Activated T-cell treated with anti-CD3 and anti-CD28 coated beads, Interleukin-2, amount 50 U/mL, for 72 hours (primary cell): ENCODE data around the gene SART1. TPM values are rescaled to one million over a fixed set of nuclear protein-coding genes. Genes with fewer than 3 reads are reported as not detected.
"Not testable (repeated sequence)": the region's sequence is repeated elsewhere in the genome, so short reads cannot be mapped to it uniquely, and the experiment has no call there.

ENCODE experiments used
- ATAC-seq, 2 donors: fragments of 150-1000 bp; cut with Tn5 transposase; replicated peaks in 1 of 2; 2 replicates each; pipeline ENCODE4 v1.10.0; 2021; ENCODE audit warnings: moderate library complexity in 2 of 2, mild to moderate bottlenecking in 1 of 2
- DNase-seq, 2 donors: peaks; one replicate each; pipeline ENCODE4 v3.0.0; 2021 to 2022; ENCODE audit warnings: mixed read lengths in 1 of 2
- H3K27ac Mint-ChIP-seq: one replicate; pipeline ENCODE4 v1.8.0; 2022; ENCODE audit warnings: mild to moderate bottlenecking, moderate library complexity, mixed read lengths
- H3K27me3 Mint-ChIP-seq: one replicate; pipeline ENCODE4 v1.8.0; 2022; ENCODE audit warnings: low read depth, mixed read lengths
- H3K36me3 Mint-ChIP-seq, 2 donors: one replicate each; pipeline ENCODE4 v1.8.0; 2022; ENCODE audit warnings: mixed read lengths in 2 of 2, mild to moderate bottlenecking in 1 of 2; ENCODE audit not compliant: insufficient read depth in 2 of 2
- H3K4me1 Mint-ChIP-seq: one replicate; pipeline ENCODE4 v1.8.0; 2022; ENCODE audit warnings: low read depth, mixed read lengths
- H3K4me3 Mint-ChIP-seq, 2 donors: one replicate each; pipeline ENCODE4 v1.8.0; 2022; ENCODE audit warnings: mild to moderate bottlenecking in 2 of 2, mixed read lengths in 2 of 2, moderate library complexity in 2 of 2
- H3K9me3 Mint-ChIP-seq, 2 donors: one replicate each; pipeline ENCODE4 v1.8.0; 2022; ENCODE audit warnings: mixed read lengths in 2 of 2
- total RNA-seq, 2 donors: library from RNA; stranded (reverse); gene quantifications; one replicate each; pipeline ENCODE4 v1.2.3, GENCODE V29; 2022

The SART1 gene
- total RNA-seq, 2 donors from 2014 or later, result 63.2 to 75.9 TPM

DNA sequence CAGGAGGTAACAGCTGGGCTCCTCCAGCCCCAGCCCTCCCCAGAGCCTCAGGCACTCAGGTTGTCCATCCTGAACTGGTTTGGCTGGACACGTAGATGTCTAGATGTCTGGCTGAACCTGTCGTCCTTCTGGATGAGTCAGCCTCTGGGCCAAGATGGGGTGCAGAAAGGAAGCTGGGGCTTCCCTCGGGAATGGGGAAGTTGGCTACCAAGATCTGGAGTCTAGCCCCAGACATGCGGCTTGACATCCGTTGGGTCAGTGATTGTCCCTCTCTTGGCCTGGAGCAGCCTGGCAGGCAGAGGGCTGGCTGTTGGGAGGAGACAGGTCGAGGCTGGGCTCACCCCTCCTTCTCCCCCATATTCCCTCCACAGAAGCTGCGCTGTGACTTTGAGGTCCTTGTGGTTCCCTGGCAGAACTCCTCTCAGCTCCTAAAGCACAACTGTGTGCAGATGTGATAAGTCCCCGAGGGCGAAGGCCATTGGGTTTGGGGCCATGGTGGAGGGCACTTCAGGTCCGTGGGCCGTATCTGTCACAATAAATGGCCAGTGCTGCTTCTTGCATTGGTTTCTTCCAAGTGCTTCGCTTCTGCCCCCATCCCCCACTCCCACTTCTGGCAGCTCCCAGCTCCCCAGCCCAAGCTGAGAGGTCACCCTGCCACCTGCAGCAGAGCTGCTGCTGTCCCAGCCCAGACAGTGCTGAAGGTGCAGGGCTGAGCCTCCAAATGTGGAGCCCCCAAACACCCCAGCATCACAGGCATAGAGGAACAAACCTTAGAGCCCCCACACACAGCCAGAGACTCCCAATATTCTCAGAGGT is 51.6 kb downstream of the SART1 start:
- no peak for ATAC-seq
- H3K4me1 Mint-ChIP-seq, result peaks cover 7% of the 10 kb centered on the region
- no peak overlapping the region for H3K4me3 Mint-ChIP-seq
- DNase-seq, result no peak
- H3K36me3 Mint-ChIP-seq, result no peaks in the 10 kb centered on the region
- H3K27ac Mint-ChIP-seq, result no peak overlapping the region
- no peaks in the 10 kb centered on the region for H3K9me3 Mint-ChIP-seq
- peaks cover 21% of the 10 kb centered on the region for H3K27me3 Mint-ChIP-seq

DNA sequence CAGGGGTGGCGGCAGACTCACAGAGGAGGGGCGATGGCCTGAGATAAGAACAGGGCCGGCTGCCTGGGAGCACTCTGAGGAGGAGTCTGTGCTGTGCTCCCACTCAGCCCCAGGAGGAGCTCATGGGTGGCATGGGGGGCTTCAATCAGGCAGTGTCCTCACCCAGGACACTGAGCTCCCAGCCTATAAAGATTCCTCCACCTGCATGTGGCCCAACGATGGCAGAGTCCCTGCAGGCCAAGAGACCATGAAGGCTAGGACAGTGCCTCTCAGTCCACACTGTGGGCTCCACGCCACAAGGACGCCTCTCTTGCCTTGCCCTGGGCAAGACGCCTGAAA is 52.2 kb downstream of the SART1 start:
- H3K9me3 Mint-ChIP-seq, result no peaks in the 10 kb centered on the region

DNA sequence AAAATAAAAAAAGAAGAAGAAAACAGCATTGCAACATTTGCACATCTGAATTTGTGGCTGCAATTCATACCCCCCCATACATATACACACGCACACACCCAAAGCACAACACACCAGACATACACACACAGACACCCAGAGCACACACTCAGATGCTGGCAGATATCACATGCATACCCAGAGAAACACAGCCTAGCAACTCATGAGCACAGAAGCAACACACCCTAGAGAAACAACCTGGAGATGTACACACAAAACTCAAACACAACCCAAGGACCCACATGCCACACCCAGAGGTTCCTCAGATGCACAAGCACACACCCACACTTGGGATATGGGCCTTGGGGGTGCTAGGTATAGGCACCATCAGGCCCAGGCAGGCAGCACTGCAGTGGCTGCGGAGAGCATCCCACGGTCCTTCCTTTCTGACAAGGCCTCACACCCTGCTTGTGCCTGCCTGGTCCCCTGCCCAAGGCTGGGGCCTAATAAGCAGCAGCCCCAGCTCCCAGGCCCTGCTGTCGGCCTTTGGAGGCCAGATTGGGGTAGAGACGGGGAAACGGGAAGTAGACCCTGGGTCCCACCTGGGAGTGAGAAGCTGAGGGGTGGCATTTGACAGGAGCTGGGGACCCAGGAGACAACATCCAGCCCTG is 53.4 kb downstream of the SART1 start:
- Mint-ChIP-seq H3K27ac (no peak overlapping the region), H3K27me3 (peaks cover 21% of the 10 kb centered on the region), H3K4me1 (peaks cover 7% of the 10 kb centered on the region), H3K4me3 (no peak overlapping the region), H3K36me3 (no peaks in the 10 kb centered on the region), H3K9me3 (no peaks in the 10 kb centered on the region)
- no peak for ATAC-seq
- no peak for DNase-seq

More for the DNA sequence above, 52.2 kb downstream of the SART1 start:
- H3K4me3 Mint-ChIP-seq, result no peak overlapping the region
- no peaks in the 10 kb centered on the region for H3K36me3 Mint-ChIP-seq
- H3K27me3 Mint-ChIP-seq, result peaks cover 21% of the 10 kb centered on the region
- H3K27ac Mint-ChIP-seq, result no peak overlapping the region
- peaks cover 7% of the 10 kb centered on the region for H3K4me1 Mint-ChIP-seq
- ATAC-seq, result no peak
- no peak for DNase-seq

DNA sequence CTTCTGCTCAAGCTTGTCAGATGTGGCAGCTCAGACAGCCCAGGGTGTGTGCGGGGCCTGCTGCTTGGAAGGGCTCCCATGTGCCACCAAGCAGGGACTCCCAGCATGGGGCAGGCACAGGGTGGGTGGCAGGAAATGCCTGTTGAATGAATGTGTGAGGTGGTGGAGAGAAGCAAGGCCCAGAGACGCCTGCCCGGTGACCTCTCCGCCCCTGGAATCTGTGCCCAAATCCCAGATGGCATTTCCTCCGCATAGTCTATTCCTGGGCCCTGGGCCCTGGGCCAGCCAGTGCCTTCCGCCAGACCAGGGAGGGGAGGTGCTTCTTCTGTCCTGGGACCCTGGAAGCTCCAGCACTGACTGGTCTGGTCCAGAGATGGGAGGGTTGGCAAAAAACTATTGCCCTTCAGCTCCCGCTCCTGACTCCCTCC is 53.9 kb downstream of the SART1 start:
- Mint-ChIP-seq H3K27ac (no peak overlapping the region), H3K27me3 (peaks cover 17% of the 10 kb centered on the region), H3K4me1 (peaks cover 7% of the 10 kb centered on the region), H3K9me3 (no peaks in the 10 kb centered on the region), H3K4me3 (no peak overlapping the region), H3K36me3 (no peaks in the 10 kb centered on the region)
- no peak for ATAC-seq
- no peak for DNase-seq

DNA sequence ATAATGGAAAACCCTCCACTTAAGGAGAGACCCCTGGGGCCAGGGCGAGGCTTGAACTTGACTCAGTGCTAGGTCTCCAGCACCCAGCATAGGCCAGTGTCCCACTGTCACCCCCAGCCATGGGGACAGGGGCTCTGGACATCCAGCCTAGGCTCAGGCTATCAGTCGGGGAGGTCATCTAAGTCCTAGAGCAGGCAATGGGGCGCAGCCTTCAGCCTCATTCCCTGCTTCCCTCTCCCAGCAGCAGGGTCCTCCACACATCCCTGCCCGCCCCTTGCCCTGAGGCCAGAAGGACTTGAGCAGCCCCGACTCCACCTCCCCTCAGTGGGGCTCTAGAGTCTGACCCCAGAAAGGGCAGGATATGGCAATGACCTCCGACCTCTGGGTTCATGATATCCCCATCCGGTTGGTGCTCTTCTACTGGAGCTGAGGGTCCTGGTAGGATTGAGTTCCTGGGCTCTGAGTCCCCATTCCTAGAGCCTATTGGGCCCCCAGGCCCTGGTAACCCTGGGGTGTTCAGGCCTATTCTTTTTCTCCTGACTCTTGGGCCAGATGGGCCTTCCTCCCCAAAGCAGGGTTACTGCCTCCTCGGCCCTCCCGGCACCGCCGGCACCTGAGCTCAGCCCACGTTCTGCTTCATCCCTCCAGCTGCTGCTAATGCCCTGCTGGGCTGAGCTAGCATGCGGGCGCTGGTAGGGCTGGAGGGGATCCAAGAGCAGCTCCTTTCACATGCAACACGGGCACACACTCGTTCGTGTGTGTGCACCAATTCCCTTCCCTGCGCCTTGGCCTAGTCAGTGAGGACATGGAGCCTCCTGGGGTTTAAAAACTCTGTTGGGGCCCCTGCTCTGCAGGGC is 54.6 kb downstream of the SART1 start:
- H3K4me1 Mint-ChIP-seq, result peaks cover 7% of the 10 kb centered on the region
- H3K4me3 Mint-ChIP-seq, result no peak overlapping the region
- no peaks in the 10 kb centered on the region for H3K9me3 Mint-ChIP-seq
- H3K27me3 Mint-ChIP-seq, result peaks cover 16% of the 10 kb centered on the region
- ATAC-seq, result no peak
- no peak overlapping the region for H3K27ac Mint-ChIP-seq
- no peak for DNase-seq
- no peaks in the 10 kb centered on the region for H3K36me3 Mint-ChIP-seq

DNA sequence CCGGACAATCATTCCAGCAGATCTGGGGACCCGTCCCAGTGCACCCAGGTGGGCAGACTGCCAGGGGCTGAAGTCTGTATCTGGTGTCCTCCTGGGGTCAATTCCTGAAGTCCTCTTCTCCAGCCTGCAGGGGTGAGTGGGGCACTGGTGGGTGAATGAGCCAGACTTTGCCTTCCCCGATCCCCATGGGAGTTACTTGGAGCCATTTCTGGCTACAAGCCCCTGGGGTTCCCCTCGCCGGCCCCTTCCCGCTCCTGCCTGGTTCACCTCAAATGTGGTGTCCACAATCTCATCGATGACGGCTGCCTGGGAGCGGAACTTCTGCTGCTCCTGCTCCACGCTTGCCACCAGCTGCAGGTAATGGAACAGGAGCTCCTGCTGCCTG is 55.3 kb downstream of the SART1 start:
- ATAC-seq, result no peak
- Mint-ChIP-seq H3K27ac (no peak overlapping the region), H3K4me1 (peaks cover 7% of the 10 kb centered on the region), H3K27me3 (peaks cover 16% of the 10 kb centered on the region), H3K9me3 (no peaks in the 10 kb centered on the region), H3K36me3 (no peaks in the 10 kb centered on the region), H3K4me3 (no peak overlapping the region)
- DNase-seq, result no peak

DNA sequence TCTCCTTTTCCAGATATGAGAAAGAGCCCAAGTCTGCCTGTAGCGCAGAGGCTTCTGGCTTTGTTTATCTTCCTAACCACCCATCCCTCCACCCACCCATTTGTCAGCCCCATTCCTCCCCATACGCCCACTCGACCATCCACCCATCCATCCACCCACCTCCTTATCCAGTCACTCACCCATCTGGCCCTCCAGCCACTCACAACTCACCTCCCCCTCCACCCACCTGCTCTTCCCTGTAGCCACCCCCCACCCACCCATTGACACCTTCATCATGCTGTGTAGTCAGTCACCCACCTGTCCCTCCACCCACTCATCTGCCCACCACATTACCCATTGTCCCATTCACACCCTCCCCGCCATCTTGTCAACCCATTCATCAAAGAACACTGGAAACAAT is 55.8 kb downstream of the SART1 start:
- no peak overlapping the region for H3K4me3 Mint-ChIP-seq
- peaks cover 7% of the 10 kb centered on the region for H3K4me1 Mint-ChIP-seq
- H3K27ac Mint-ChIP-seq, result no peak overlapping the region
- peaks cover 16% of the 10 kb centered on the region for H3K27me3 Mint-ChIP-seq
- ATAC-seq (no peak), DNase-seq (no peak)
- H3K36me3 Mint-ChIP-seq, result no peaks in the 10 kb centered on the region
- no peaks in the 10 kb centered on the region for H3K9me3 Mint-ChIP-seq

DNA sequence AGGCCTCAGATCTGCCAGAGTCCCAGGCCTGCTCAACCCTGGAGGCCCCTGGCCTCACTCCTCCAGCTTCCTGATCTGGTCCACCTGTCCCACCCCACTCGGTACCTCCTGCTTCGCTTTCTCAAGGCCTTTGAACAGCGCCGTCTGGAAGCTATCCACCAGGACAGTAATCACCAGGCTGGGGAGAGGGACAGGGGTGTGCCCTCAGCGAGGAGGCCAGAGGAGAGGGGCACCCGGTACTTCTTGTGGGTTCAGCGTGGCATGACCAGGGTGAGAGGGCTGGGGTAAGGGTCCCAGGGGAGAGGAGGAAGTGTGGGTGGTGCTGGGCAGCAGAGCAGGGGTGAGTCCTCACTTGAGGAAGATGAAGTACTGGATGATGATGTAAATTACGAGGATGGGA is 58.7 kb downstream of the SART1 start:
- no peak for DNase-seq
- no peak overlapping the region for H3K4me3 Mint-ChIP-seq
- H3K9me3 Mint-ChIP-seq, result no peaks in the 10 kb centered on the region
- peaks cover 12% of the 10 kb centered on the region for H3K4me1 Mint-ChIP-seq
- no peak for ATAC-seq
- H3K27me3 Mint-ChIP-seq, result peaks cover 7% of the 10 kb centered on the region
- no peaks in the 10 kb centered on the region for H3K36me3 Mint-ChIP-seq
- no peak overlapping the region for H3K27ac Mint-ChIP-seq

DNA sequence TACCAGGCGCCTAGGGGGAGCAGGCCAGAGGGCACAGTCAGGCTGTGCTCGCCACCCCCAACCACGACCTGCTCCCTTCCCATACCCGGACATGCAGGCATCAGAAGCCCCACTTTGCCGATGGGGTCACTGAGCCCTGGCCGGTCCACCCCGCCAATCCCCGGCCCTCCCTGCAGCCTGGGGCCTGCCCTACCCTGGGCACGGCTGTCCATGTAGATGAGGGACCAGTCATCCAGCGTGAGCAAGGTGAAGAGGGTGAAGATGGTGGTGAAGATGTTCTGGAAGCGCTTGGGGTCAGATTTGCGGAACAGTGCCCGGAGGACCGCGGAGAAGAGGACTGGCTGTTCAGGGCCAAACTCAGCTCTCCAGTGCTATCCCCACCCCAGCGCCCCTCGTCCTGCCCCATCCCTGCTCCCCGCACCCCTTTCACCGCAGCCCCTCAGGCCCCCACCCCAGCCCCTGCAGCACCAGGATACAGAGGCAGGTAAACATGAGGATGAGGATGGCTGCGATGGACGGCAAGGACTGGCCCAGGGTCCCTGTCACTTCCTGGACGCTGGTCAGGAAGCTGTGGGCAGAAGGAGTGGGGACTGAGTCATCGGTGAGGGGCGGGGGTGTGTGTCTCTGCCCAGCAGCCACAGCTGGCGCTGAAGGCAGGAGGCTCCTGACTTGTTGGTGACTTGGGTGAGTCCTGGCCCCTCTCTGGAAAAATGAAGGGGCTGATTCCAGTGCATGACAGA is 59.3 kb downstream of the SART1 start:
- no peaks in the 10 kb centered on the region for H3K9me3 Mint-ChIP-seq
- peaks cover 12% of the 10 kb centered on the region for H3K4me1 Mint-ChIP-seq
- H3K36me3 Mint-ChIP-seq, result no peaks in the 10 kb centered on the region
- H3K27ac Mint-ChIP-seq, result no peak overlapping the region
- DNase-seq (peak; percentile 63 to 65), ATAC-seq (peak; percentile 59 to 87)
- peak overlapping the region in 1 of 2 donors; percentile 34 for H3K4me3 Mint-ChIP-seq
- H3K27me3 Mint-ChIP-seq, result peaks cover 7% of the 10 kb centered on the region

DNA sequence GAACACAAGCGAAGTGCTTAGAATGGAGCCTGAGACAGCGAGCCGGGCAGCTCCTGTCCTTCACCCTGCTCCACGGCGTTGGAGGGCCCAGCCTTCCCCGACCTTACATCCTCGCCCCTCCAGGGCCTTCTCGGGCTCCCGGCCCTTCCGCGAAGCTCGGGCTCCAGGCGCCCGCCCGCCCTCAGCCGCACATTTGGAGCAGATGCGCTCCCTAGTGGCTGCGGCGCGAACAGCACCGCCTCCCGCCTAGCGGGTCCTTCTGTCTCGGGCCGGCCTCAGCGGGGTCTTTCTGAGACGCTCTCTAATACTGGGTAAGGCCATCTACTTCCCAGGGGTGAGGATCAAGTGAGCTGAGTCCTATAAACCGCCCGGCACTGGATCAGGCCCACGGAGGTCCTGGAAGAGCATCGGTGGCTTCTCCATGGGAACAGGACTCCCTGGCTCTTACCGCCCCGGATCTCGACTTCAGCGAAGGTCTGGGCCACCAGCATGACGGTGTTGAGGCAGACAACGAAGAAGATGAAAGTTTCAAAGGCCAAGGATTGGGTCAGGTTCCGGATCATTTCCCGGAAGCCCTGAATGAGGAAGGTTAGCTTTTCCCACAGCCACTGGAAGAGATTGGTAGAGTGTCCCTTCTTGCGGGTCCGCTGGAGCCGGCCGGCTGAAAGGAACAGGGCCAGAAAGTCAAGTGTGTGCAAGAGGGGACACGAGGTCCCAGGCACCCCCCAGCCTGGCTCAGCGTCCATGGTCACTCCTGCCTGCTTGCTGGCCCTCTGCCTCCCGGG is 61.1 kb downstream of the SART1 start:
- ATAC-seq (peak; percentile 84 to 88), DNase-seq (peak; percentile 80 to 88)
- Mint-ChIP-seq H3K9me3 (no peaks in the 10 kb centered on the region), H3K27me3 (peaks cover 7% of the 10 kb centered on the region), H3K36me3 (no peaks in the 10 kb centered on the region), H3K4me3 (peak overlapping the region; percentile 67 to 76), H3K4me1 (peaks cover 7% of the 10 kb centered on the region), H3K27ac (no peak overlapping the region)

DNA sequence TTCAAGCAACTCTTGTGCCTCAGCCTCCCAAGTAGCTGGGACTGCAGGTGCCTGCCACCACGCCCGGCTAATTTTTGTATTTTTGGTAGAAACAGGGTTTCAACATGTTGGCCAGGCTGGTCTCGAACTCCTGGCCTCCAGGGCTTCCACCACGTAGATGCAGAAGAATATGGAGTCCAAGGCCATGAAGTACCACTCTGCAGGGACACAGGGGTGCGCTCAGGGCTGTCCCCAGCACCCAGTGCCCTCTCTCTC is 61.6 kb downstream of the SART1 start:
- not testable (repeated sequence) for ATAC-seq, DNase-seq, H3K27me3 Mint-ChIP-seq, H3K27ac Mint-ChIP-seq, H3K36me3 Mint-ChIP-seq, H3K4me1 Mint-ChIP-seq, H3K9me3 Mint-ChIP-seq, H3K4me3 Mint-ChIP-seq

DNA sequence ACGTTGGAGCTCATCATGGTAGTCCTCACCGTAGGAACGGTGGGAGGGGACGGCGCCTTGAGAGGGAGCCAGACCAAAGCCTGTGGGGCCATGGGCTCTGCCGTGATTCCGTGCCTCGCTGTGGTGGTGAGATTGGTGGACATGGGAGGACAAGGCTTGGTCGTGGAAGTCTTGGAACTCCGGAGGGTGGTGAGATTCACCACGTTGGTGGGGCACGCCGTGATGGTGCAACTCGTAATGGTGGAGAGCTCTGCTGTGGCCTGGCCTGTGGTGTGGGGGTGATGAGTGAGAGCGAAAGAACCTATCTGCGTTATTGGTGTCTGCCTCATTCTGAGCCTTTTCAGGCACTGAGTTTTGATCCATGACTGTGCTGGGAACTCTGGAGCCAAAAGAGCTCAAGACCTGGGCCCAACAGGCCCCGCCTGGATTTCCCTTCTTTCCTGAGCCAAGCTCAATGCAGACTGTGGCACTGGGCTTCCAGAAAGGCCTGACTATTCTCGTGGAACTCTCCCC is 64.5 kb downstream of the SART1 start, which contains the start of gene CATSPER1:
Gene CATSPER1 (minus strand): TSS at position 463 of the 513 bp plus-strand sequence. CDS start 100 bp downstream, at position 363.
- DNase-seq, result no peak
- no peaks in the 10 kb centered on the region for H3K9me3 Mint-ChIP-seq
- no peak within 1 kb of the TSS for H3K4me3 Mint-ChIP-seq
- no peak within 1 kb of the TSS for H3K27ac Mint-ChIP-seq
- no peak for ATAC-seq
- H3K36me3 Mint-ChIP-seq, result no peaks in the 10 kb centered on the region
- H3K27me3 Mint-ChIP-seq, result peaks cover 7% of the 10 kb centered on the region
- H3K4me1 Mint-ChIP-seq, result peaks cover 4% of the 10 kb centered on the region
